ENCODE data around the gene AGPAT3.

- TF ChIP-seq CTCF (IDR thresholded peaks at IDR 0.05) (no peak), POLR2A (IDR thresholded peaks at IDR 0.05; ENCODE audit: low read depth) (no peak), EP300 (IDR thresholded peaks at IDR 0.05) (no peak), POLR2AphosphoS5 (IDR thresholded peaks at IDR 0.05) (no peak)
Measured at GRCh38 chr21:44029460-44030087, 164.6 kb downstream of the AGPAT3 start.

Data from esophagus muscularis mucosa (tissue), 4 donors.